Hematopoietic multipotent progenitor cell treated with erythropoietin and hydrocortisone succinate and interleukin-3 and kit ligand, for 4 days (in vitro differentiated cells): Measurements from ENCODE around the gene POLE4.

Experiments used
- DNase-seq: peaks from one replicate; pipeline ENCODE4 v3.0.0-alpha.2; 2015

The POLE4 gene

GRCh38 chr2:74958274-74959105 lies at the start of gene POLE4:
TSS of gene POLE4 (plus strand) at chr2:74958643. CDS start at chr2:74958680, 37 bp downstream.
- DNase-seq: peak; percentile 94

GRCh38 chr2:74908748-74909444 lies 49.5 kb upstream of the POLE4 start:
- no peak for DNase-seq

- DNase-seq: no peak
These were observed 48.2 kb upstream of the POLE4 start for GRCh38 chr2:74910245-74910644.

- DNase-seq: no peak
These were observed 47.4 kb upstream of the POLE4 start for GRCh38 chr2:74911061-74911460.

- peak; percentile 42 for DNase-seq
These were observed 42.7 kb upstream of the POLE4 start for GRCh38 chr2:74915743-74916142.

GRCh38 chr2:74916394-74916793 lies 42.0 kb upstream of the POLE4 start:
- no peak for DNase-seq

- peak; percentile 12 for DNase-seq
These were observed 40.5 kb upstream of the POLE4 start for GRCh38 chr2:74917702-74918619.

- DNase-seq: peak; percentile 77
These were observed 38.6 kb upstream of the POLE4 start for GRCh38 chr2:74919827-74920226.

GRCh38 chr2:74921236-74921736 lies 37.2 kb upstream of the POLE4 start:
- peak; percentile 9 for DNase-seq

- DNase-seq: peak; percentile 57
These were observed 35.7 kb upstream of the POLE4 start for GRCh38 chr2:74922592-74923227.

GRCh38 chr2:74924463-74925265 lies 33.8 kb upstream of the POLE4 start:
- DNase-seq: no peak

- no peak for DNase-seq
These were observed 33.1 kb upstream of the POLE4 start for GRCh38 chr2:74925361-74925786.

- no peak for DNase-seq
These were observed 30.8 kb upstream of the POLE4 start for GRCh38 chr2:74927621-74928020.

GRCh38 chr2:74930811-74931486 lies 27.5 kb upstream of the POLE4 start:
- no peak for DNase-seq

GRCh38 chr2:74931940-74932339 lies 26.5 kb upstream of the POLE4 start:
- no peak for DNase-seq

GRCh38 chr2:74935975-74936391 lies 22.5 kb upstream of the POLE4 start:
- DNase-seq: no peak

GRCh38 chr2:74937221-74937880 lies 21.1 kb upstream of the POLE4 start:
- DNase-seq: no peak

- no peak for DNase-seq
These were observed 20.2 kb upstream of the POLE4 start for GRCh38 chr2:74938264-74938663.

- DNase-seq: no peak
These were observed 18.3 kb upstream of the POLE4 start for GRCh38 chr2:74939919-74940812.
